Pons (tissue), 1 donor: ENCODE results near the gene ISLR2.
"Not testable (repeated sequence)": the region's sequence is repeated elsewhere in the genome, so short reads cannot be mapped to it uniquely, and the experiment has no call there.

Experiments used
- DNase-seq: peaks from one replicate; pipeline ENCODE4 v3.0.0-alpha.2; 2016; ENCODE audit warnings: low spot score

Gene ISLR2

GRCh38 chr15:74130155-74130848 is at the start of gene ISLR2:
ISLR2 (plus strand) TSS chr15:74130586; CDS start chr15:74132755, 2,169 bp downstream.
- no peak for DNase-seq

- not testable (repeated sequence) for DNase-seq
Observed at GRCh38 chr15:74082450-74082849, 47.9 kb upstream of the ISLR2 start, which contains the start of gene GOLGA6A. GOLGA6A (minus strand) TSS chr15:74082550; CDS start chr15:74082509, 41 bp downstream.

GRCh38 chr15:74094567-74094966 is 35.8 kb upstream of the ISLR2 start:
- DNase-seq = not testable (repeated sequence)

GRCh38 chr15:74095610-74096009 is 34.8 kb upstream of the ISLR2 start:
- DNase-seq = not testable (repeated sequence)

- not testable (repeated sequence) for DNase-seq
Observed at GRCh38 chr15:74096753-74097474, 33.5 kb upstream of the ISLR2 start.

GRCh38 chr15:74099963-74100733 is 30.2 kb upstream of the ISLR2 start:
- peak; percentile 85 for DNase-seq

DNA sequence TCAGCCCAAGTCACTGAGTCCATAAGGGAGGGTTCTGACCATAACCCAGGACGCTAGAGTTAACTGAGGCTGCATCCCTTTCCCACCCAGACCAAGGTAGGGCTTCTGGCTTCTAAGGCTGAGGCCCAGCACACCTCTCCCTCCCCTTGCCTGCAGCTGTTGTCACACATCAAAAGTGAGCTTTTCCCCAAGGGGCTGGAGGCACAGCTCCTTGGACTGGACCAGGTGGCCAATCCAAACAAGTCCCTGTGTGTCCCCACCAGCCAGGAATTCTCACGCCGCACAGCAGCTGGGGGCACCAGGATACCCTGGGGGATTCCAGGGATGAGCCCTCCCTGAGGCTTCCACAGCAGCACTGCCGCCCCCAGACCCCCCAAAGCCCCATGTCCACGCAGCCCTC is 22.3 kb upstream of the ISLR2 start:
- DNase-seq = no peak

DNA sequence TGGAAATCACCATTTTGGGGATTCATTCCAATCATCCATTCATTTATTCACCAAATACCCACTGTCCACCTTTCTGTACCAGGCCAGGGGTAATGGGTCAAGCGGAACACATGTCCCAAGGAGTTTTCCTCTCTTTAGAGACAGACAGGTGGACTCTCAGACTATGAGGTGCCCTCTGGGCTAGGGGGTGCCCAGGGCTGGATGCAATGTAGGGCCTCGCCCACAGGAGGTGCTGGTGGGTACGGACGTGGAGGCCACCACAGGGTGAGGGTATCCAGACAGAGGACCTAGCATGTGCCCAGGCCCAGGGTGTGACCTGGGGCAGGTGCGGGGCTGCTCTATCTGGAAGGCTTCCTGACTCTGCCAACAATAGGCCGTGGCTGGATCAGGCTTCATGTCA is 21.8 kb upstream of the ISLR2 start:
- not testable (repeated sequence) for DNase-seq

DNA sequence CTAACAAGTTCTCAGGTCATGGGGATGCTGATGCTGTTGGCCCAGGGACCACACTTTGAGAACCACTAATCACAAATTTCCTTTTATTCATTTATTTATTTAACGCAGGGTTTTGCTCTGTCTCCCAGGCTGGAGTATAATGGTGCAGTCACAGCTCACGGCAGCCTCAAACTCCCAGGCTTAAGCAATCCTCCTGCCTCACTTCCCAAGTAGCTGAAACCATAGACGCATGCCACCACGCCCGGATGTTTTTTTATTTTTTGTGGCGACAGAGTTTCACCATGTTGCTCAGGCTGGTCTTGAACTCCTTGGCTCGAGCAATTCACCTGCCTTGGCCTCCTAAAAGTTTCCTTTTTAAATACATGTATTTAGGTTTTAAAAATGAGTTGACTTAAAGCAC is 20.7 kb upstream of the ISLR2 start:
- no peak for DNase-seq

- no peak for DNase-seq
Observed at GRCh38 chr15:74120426-74120825, 10.0 kb upstream of the ISLR2 start.

GRCh38 chr15:74121039-74121438 is 9.3 kb upstream of the ISLR2 start:
- DNase-seq = no peak

DNA sequence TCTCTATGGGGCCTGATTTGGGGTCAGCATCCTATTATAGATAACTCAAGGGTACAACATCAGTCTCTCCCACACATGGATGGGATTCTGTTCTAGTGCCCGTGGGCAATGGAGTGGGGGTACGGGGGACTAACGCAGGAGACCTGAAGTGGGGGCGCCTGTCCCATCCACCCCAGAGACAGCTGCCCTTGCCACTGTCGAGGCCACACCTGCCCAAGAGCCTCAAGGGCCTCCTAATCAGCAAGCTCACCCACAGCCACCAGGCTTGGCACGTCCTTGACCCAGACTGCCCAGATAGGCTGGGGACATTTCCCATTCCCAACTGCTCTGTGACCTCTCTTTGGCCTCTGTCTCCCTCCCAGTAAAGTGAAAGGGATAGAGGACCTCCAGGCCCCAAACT is 8.5 kb upstream of the ISLR2 start:
- DNase-seq = no peak

DNA sequence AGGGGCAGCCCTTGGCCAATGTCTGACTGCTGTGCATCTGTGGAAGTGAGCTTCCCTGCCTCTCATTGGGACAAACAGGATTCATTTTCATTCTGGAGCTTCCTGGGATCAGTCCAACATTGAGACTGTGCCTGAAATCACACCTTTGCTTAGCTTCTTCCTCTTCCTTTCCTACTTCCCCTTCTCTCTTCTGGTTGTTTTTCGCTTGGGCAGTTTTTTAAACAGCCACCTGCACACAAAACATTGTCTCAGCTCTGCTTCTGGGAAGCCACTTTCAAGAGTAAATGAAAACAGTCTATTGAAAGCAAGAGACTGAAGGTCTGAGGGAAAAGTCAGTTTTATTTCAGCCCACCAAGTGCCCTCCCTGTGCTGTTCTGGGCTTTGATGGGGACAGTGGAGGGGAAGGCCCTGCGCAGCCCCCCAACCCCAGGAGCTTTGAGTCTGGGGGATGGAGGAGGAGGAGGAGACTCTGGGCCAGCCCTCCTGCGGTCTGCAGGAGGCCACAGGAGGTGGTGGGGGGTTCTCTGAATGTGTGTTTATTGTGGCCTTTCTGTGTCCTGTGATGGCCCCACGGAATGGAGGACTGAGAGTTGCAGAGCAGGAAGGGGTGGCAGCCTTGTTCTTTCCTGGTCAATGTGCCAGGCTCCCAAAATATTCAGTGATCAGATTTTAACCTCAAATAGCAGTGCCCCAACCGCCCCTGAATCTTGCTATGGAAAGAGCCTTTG is 7.8 kb upstream of the ISLR2 start:
- DNase-seq = no peak

- no peak for DNase-seq
Observed at GRCh38 chr15:74123131-74123429, 7.3 kb upstream of the ISLR2 start.

- DNase-seq = no peak
Observed at GRCh38 chr15:74123658-74124057, 6.7 kb upstream of the ISLR2 start.

- no peak for DNase-seq
Observed at GRCh38 chr15:74124196-74124595, 6.2 kb upstream of the ISLR2 start.

DNA sequence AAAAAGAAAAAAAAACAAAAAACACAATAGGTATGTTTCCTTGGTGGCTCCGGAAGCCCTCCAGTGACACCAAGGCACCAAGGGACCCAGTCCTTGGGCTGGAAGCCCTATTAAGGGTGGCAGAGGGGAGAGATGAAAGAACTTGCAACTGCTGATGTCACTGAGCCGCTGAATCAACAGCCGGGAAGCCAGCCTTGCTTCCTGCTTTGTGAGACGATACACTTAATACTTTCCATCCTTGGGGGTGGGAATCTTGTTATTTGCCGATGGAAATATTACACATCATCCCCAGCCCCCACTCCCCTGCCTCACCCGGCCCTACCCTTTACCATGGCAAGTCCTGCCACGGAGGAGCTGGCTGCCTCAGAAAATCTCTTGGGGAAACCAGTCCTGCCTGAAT is 5.6 kb upstream of the ISLR2 start:
- no peak for DNase-seq

DNA sequence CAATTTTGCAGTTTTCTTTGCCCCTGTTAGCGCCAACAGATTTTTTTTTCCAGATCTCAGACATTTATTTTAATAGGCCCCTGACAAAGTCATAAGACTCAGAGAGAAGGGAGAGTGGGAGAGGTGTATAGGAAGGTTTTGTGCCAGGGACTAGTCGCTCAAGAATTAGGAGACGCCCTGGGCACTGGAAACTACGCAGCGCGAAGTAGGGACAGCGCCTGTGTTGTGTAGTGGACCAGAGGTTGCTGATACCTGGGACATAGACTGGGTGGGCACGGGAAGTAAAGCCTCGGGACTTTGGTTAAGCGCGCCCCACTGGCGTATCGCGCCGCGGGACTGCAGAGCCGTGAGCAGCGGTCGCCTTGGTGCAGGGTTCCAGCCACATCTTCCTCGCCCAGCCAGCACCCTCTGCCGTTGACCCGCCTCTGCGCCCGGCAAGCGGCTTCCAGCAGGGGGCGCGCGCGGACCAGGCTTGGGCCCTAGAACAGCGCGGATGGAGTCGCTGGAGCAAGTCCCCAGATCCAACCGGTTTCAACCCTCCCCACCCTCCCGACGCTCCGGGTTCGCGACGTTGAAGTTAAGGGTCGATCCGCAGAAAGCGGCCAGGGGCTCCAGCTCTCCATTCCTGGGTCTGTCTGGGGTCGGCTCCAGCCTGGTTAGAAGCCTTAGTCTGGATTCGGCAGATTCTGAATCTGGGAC is 3.0 kb upstream of the ISLR2 start:
- peak; percentile 63 for DNase-seq

DNA sequence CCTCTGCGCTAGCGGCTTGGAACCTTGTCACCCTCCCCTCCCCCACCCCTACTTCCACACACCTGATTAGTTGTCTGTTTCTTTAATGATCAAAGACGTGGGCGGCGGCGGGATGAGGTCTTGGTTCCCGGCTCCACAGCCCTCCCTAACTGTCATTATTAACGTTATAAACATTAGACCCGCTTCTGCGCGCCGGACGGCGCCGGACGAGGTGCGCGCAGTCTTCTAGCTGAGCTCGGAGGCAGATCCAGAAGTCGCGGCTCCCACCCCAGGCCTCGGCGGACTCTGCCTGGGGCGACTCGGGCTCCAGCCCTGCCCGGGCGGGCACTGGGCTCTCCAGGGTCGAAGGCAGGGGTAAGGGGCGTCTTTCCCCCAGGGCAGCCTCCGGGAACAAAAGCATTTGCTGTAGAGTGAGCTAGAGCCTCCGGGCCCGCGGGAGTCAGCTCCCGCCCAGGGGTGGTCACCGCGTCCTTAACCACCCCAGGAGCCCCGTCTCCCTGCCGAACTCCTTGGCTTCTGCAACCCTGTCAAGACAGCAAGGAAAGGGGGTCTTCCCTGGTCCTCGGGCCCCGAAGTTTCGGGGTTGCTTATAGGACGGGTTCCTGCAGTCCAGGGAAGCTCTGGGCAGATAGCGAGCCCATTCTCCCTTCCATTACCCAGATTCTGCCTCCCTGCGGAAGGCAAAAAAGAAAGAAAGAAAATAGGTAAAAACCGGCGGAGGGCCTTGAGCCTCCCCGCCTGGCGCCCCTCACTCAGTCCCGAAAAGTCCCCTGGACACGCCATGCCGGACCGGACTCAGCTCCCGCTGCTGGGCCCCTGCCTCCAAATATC is 2.2 kb upstream of the ISLR2 start:
- DNase-seq = no peak

DNA sequence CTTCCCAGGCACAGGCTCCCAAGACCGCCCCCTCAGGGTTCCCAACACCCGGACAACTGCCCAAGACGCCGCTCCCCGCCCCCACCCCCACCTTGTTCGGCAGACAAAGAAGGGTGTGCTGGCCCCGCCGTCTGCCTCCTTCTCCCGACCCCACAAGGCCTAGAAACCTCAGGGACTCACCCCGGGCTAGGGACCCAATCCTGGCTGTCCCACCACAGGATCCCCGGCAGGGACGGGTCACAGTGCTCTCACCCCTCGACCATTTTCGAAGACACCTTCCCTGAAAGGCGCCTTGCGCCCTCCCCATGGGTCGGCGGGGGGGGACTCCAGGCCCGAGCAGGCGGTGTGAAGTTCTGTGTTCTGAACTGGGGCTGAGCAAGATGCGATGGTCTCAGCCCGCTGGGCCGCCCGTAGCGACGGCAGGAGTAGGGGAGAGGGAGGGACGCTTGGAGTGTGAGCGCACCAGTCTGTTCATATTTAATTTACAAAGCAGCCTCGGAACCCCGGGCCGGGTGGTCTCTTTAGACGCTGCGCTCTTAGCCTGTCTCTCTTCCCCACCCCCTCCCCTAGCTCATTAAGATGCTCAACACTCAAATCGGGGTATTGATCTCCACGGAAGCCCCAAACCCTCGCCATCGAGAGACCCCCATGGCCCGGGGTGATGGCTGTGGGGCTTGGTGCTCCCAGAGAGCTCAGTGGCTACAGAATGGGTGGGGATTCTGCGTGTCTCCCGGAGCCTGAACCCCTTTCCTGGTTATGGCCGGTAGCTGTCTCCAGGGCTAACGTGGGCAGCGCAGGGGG is 1.4 kb upstream of the ISLR2 start:
- no peak for DNase-seq
